ENCODE measurements around the gene CCDC17.

DNA sequence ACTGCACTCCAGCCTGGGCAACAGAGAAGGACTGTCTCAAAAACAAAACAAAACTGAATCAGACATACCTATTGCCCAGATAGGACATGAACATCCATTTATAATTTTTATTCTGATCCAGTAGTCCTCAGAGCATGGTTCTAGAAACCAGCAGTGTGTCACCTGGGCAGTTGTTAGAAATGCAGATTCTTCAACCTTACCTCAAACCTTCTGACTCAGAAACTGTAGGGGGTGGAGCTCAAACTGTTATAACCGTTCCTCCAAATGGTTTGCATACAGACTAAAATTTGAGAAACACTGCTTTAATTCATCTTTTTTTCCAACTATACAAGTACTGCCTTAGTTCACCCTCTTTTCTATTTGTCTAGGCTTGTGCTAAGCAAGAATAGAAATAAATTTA, 34.0 kb downstream of the CCDC17 start:
- TF ChIP-seq, protein P1, sequence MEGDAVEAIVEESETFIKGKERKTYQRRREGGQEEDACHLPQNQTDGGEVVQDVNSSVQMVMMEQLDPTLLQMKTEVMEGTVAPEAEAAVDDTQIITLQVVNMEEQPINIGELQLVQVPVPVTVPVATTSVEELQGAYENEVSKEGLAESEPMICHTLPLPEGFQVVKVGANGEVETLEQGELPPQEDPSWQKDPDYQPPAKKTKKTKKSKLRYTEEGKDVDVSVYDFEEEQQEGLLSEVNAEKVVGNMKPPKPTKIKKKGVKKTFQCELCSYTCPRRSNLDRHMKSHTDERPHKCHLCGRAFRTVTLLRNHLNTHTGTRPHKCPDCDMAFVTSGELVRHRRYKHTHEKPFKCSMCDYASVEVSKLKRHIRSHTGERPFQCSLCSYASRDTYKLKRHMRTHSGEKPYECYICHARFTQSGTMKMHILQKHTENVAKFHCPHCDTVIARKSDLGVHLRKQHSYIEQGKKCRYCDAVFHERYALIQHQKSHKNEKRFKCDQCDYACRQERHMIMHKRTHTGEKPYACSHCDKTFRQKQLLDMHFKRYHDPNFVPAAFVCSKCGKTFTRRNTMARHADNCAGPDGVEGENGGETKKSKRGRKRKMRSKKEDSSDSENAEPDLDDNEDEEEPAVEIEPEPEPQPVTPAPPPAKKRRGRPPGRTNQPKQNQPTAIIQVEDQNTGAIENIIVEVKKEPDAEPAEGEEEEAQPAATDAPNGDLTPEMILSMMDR (IDR thresholded peaks at IDR 0.05): no peak
- no peak for TF ChIP-seq POLR2A (IDR thresholded peaks at IDR 0.05)
